Activated T-cell treated with anti-CD3 and anti-CD28 coated beads for 1 hour (primary cell): ENCODE measurements around the gene MZT2B.
"Not testable (repeated sequence)": the region's sequence is repeated elsewhere in the genome, so short reads cannot be mapped to it uniquely, and the experiment has no call there.

Source experiments
- DNase-seq: peaks from one replicate; pipeline ENCODE4 v3.0.0-alpha.2; 2020; ENCODE audit warnings: low read depth

The MZT2B gene

DNA sequence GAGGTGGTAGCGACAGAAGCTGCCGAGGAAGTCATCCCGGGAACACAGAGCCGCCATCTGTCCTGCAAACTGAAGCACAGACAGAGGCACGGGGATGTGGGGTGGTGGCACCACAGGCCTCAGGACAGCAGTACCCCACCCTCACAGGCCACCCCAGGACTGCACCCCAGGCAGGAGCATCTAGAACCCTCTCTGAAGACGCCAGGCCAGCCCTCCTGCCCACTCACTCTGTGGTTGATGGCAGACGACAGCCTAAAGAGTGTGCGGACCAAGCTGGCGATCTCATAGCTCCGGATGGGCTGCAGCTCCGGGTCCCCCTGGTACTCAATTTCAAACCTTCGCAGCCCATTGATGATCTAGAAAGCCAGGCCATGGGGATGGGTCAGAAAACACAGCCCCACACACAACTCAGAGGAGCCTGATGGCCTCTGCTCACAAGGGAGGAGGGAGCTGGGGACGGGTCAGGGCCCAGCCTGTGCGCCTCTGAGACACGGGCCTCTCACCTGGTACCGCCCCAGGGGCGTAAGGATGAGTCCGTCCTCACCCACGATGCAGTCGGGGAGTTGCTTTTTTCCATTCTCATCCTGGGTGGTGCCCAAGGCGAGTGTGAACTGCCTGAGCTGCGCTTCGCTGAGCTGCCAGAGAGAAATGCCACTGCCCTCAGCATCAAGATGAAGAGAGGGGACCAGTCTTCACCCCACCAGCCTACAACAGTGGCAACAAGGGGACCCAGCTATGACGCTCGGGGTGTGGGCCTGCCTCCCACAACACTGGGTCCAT, 29.1 kb upstream of the MZT2B start:
- no peak for DNase-seq

GRCh38 chr2:130153721-130154422, 28.2 kb upstream of the MZT2B start:
- not testable (repeated sequence) for DNase-seq

- DNase-seq = not testable (repeated sequence)
These were observed 27.7 kb upstream of the MZT2B start for GRCh38 chr2:130154423-130154770.

GRCh38 chr2:130154773-130155765, 27.0 kb upstream of the MZT2B start:
- DNase-seq = no peak

- DNase-seq = not testable (repeated sequence)
These were observed 26.0 kb upstream of the MZT2B start for GRCh38 chr2:130155956-130156623.

DNA sequence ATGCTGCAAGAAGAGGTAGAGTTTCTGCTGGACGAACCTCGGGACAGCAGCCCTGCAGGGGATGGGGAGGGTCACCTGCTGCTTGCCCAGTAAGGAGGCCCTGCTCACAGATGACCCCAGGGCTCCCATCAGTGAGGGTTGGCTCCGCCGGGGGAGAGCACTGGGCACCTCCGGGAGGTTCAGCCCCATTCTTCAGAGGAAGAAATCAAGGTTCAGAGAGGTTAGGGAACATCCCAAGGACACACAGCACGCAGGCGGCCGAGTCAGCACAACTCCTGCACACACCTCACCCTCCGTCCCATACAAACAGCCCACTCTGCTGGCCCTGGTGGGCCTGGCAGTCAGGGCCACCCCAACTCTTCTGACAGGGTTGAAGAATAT, 25.4 kb upstream of the MZT2B start:
- no peak for DNase-seq

DNA sequence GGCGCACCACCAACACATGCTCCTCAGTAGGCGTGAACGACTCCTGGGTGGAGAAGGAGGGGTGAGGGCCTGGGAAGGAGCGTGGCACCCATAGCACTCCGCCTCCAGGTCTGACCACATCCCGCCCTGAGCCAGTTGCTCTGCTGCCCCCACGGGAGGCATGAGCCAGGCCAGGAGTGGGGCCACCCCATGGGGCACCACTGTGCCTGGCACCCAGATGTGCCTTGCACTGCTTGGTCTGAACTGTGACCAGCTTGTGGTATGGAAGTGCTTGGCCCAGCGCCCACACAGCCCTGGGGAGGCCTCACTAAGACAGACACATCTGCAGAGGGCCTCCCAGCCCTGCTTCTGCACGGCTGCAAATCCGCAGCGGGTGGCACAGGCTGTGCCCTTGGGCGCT, 24.7 kb upstream of the MZT2B start:
- not testable (repeated sequence) for DNase-seq

GRCh38 chr2:130157825-130158514, 24.1 kb upstream of the MZT2B start:
- DNase-seq = not testable (repeated sequence)

DNA sequence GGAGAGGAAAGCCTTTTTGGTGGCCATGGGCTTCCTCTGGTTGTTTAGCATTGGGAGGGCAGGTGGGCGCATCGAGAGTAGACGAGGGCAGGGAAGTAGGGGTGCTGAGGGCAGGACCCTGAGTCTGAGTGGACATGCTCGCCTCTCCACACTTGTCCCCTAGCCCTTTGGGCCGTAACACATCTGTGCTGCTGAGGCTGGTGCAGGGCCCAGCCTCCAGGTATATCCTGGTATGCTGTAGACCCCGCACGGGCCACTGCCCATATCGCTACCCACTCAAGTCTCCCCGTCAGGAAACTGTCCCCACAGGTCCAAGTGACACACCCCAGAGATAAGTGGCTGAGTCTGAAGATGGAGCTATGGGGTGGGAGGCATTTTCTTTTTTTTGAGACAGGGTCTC, 23.4 kb upstream of the MZT2B start:
- no peak for DNase-seq

- not testable (repeated sequence) for DNase-seq
These were observed 22.7 kb upstream of the MZT2B start for GRCh38 chr2:130159376-130159775.

GRCh38 chr2:130160131-130160530, 21.9 kb upstream of the MZT2B start:
- no peak for DNase-seq

DNA sequence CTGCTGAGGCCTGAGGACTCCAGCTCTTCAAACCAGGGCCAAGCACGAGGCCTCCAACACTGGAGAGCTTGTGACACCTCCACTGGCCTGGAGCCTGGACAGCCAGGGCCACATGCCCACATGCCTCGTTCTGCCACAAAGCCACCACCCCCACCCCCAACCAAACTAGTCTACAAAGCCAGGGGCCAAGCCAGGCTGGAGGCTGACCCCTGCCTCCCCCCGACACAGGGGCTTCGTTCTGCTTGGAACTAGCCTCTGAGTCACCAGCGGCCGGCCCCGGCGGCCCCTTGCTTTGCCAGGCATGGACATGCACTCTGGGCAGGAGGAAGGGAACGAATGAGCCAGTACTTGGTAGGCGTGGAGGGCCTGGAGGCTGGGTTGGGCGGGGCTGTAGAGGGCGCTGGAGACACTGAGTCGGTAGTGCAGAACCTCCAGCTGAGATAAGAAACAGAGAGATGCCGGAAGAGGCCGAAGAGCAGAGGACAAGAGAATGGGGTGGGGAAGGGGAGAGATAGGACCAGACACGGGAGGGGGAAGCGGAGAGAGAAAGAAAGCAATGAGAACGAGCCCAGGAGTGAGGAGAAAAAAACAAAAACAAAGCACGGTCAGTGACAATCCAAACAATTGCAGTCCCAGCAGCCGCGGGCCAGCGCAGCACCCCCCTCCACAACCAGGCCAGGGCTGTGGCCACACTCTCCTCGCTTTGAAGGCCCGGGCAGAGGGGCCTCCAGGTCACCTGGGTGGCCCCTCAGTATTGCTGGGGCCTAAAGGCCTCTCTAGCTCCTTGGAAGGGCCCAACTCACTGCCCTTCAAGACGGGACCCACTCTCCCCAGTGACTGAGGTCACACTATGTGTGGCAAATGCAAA, 21.0 kb upstream of the MZT2B start:
- not testable (repeated sequence) for DNase-seq

DNA sequence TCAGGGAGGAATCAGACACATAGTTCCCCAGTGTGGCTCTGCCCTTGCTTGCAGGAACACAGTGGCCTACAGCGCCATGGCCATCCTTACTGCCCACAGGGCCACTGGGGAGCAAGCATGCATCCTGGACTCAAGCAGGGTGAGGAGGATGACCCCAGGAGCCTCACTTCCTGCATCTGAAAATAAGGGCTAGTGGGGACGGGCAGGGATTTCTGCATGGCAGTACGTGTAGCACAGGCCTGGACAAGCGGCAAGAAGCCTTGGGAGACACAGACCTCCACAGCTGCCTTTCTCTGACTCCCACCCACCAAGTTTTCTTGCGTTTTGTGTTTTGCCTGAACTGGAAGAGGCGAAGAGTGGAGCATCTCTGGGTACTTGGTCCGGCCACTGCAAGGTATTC, 19.6 kb upstream of the MZT2B start:
- not testable (repeated sequence) for DNase-seq

DNA sequence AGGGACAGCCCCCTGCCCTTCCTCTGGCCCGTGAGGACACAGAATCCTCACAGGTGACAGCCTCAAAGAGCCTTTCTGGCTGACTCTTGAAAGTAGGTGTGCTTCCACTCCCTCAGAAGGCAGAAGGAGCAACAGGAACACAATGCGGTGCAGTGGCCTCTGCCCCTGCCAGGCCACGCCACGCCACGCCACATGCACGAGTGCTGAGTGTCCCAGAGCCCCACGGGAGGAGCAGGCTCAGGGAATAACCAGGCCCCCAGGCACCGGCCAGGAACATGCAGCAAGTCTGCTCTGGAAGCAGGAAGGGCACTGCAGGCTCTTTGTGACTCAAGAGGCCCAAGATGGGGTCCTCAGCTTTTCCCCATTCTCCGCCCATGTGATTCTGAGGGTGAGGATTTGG, 19.1 kb upstream of the MZT2B start:
- DNase-seq = no peak

- DNase-seq = no peak
These were observed 16.6 kb upstream of the MZT2B start for GRCh38 chr2:130165293-130166016.

DNA sequence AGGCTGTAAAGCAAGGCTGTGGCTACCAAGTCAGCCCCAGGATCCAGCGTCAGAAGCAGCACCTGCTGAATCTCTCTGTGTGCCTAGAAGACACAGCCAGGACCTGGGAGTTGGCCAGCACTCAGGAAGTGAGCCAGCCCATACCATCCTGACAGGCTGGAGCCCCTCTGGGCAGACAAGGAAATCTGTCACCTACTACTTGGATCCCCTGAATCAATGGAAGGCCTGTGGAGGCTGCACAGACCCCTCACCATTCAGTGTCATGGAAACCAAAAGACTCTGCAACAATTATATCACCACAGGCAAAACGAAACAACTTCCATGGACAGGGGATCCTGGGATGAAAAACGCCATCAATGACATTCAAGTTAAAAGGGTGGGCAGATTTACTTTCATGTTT, 15.5 kb upstream of the MZT2B start:
- not testable (repeated sequence) for DNase-seq

DNA sequence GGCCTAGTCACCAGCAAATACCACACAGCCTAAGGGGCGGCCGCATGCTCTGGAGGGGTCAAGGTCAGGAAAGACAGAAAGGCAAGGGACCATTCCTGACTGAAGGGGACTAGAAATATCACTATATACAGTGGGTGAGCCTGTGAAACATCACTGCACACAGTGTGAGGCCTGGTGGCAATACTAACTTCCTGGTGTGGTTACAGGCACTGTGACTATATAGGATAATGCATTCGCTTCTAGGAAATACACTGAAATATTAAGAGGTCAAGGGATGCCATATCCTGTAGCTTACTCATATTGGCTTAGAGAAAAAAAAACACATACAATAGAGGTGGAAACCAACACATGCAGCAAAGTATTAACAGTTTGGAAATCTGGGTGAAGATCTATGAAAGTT, 12.9 kb upstream of the MZT2B start:
- not testable (repeated sequence) for DNase-seq

GRCh38 chr2:130169896-130170295, 12.2 kb upstream of the MZT2B start:
- DNase-seq = no peak

GRCh38 chr2:130174866-130175265, 7.2 kb upstream of the MZT2B start:
- DNase-seq = not testable (repeated sequence)
